Activated B cell treated with CpG ODN at 0.5 μM for 24 hours (primary cell): ENCODE data around the gene PARD6B. TPM values are rescaled to one million over a fixed set of nuclear protein-coding genes. Genes with fewer than 3 reads are reported as not detected.

Experiments used
- ATAC-seq: fragments of 200-7000 bp; cut with Tn5 transposase; one replicate; pipeline ENCODE4 v1.10.0; 2021; ENCODE audit warnings: low read depth, mild to moderate bottlenecking, moderate library complexity
- CTCF ChIA-PET: fragments of 350-600 bp; sonication (Branson Sonifier 250); formaldehyde crosslinking; loops from one replicate; lab custom pipeline; 2021; ENCODE audit warnings: antibody characterized with exemption; lab: Charles Lee
- POLR2A ChIA-PET: fragments of 350-600 bp; sonication (Branson Sonifier 250); formaldehyde crosslinking; loops from one replicate; lab custom pipeline; 2021; ENCODE audit warnings: antibody characterized with exemption; lab: Charles Lee
- DNase-seq: peaks from one replicate; pipeline ENCODE4 v3.0.0; 2022
- H3K27ac Mint-ChIP-seq: one replicate; pipeline ENCODE4 v1.8.0; 2020; ENCODE audit warnings: mixed read lengths
- H3K27me3 Mint-ChIP-seq: one replicate; pipeline ENCODE4 v1.8.0; 2021; ENCODE audit warnings: mixed read lengths
- H3K36me3 Mint-ChIP-seq: one replicate; pipeline ENCODE4 v1.8.0; 2021; ENCODE audit warnings: low read depth, mixed read lengths
- H3K4me1 Mint-ChIP-seq: one replicate; pipeline ENCODE4 v1.8.0; 2021; ENCODE audit warnings: mixed read lengths
- H3K4me3 Mint-ChIP-seq: one replicate; pipeline ENCODE4 v1.8.0; 2020; ENCODE audit warnings: mild to moderate bottlenecking, mixed read lengths
- H3K9me3 Mint-ChIP-seq: one replicate; pipeline ENCODE4 v1.8.0; 2020; ENCODE audit warnings: mixed read lengths
- intact Hi-C: fragments of 100-400 bp; cut with micrococcal nuclease; formaldehyde crosslinking; loops from one replicate; pipeline ENCODE4 v1.15.1; 2024
- total RNA-seq: library from RNA; stranded (reverse); gene quantifications from 2 replicates; pipeline ENCODE4 v1.2.3, GENCODE V29; 2022
- TF ChIP-seq, protein P1 (sequence below): fragments of 200-600 bp; IDR thresholded peaks from one replicate; pipeline ENCODE4 v1.8.0; 2022; ENCODE audit warnings: antibody characterized with exemption, mild to moderate bottlenecking

The PARD6B gene
- total RNA-seq, 1 donor from 2014 or later: 5.7 TPM

DNA sequence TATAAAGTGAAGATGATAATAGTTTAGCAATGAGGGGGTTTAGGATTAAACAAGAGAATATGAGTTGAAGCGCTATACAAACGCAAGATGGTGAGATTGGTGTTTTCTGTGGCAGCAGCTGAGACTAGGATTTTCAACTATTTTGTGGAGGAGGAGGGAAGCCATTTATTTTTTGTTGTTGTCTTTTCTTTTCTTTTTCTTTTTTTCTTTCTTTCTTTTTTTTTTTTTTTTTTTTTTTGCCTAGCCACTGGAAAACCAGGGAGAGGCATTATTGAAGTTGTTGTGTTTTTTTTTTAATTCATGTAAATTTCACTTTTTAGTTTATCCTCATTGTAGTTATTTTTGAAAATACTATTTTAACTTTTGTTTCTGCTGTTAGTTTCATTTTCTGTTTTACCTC is 15.9 kb downstream of the PARD6B start:
- TF ChIP-seq, protein P1, sequence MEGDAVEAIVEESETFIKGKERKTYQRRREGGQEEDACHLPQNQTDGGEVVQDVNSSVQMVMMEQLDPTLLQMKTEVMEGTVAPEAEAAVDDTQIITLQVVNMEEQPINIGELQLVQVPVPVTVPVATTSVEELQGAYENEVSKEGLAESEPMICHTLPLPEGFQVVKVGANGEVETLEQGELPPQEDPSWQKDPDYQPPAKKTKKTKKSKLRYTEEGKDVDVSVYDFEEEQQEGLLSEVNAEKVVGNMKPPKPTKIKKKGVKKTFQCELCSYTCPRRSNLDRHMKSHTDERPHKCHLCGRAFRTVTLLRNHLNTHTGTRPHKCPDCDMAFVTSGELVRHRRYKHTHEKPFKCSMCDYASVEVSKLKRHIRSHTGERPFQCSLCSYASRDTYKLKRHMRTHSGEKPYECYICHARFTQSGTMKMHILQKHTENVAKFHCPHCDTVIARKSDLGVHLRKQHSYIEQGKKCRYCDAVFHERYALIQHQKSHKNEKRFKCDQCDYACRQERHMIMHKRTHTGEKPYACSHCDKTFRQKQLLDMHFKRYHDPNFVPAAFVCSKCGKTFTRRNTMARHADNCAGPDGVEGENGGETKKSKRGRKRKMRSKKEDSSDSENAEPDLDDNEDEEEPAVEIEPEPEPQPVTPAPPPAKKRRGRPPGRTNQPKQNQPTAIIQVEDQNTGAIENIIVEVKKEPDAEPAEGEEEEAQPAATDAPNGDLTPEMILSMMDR: no peak
- ATAC-seq: no peak
- intact Hi-C loops: loop anchor here (5.0 kb wide), 1 partner anchor 285 kb away; no protein-coding TSS in a partner anchor
- no peaks in the 10 kb centered on the region for H3K9me3 Mint-ChIP-seq
- H3K4me1 Mint-ChIP-seq: peaks cover 8% of the 10 kb centered on the region
- no peak for DNase-seq
- H3K36me3 Mint-ChIP-seq: peaks cover 18% of the 10 kb centered on the region
- ChIA-PET POLR2A (no interaction called here), CTCF (interaction anchor here (2.7 kb wide), 1 partner anchor 564 kb away, joined by 8 read pairs; no protein-coding TSS in a partner anchor)
- H3K27ac Mint-ChIP-seq: no peak overlapping the region
- H3K27me3 Mint-ChIP-seq: no peaks in the 10 kb centered on the region
- no peak overlapping the region for H3K4me3 Mint-ChIP-seq

DNA sequence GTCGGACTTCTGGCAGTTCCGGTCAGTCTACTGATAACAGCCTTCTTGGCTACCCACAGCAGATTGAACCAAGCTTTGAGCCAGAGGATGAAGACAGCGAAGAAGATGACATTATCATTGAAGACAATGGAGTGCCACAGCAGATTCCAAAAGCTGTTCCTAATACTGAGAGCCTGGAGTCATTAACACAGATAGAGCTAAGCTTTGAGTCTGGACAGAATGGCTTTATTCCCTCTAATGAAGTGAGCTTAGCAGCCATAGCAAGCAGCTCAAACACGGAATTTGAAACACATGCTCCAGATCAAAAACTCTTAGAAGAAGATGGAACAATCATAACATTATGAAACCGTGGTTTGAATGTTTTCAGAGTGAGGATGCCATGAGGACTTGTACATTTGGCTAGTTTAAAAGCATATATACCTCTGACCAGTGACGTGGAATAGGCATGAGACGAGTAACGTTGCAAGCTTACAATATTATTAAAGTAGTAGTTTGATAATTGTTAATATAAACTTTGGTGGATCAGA is 18.8 kb downstream of the PARD6B start:
- no peak overlapping the region for H3K4me3 Mint-ChIP-seq
- peaks cover 8% of the 10 kb centered on the region for H3K4me1 Mint-ChIP-seq
- H3K9me3 Mint-ChIP-seq: no peaks in the 10 kb centered on the region
- H3K27ac Mint-ChIP-seq: no peak overlapping the region
- intact Hi-C loops: no loop called here
- peaks cover 14% of the 10 kb centered on the region for H3K36me3 Mint-ChIP-seq
- ChIA-PET CTCF (interaction anchor here (1.3 to 1.8 kb wide), 3 partner anchors 16 to 562 kb away, joined by 4 to 21 read pairs (median 5); no protein-coding TSS in a partner anchor), POLR2A (no interaction called here)
- DNase-seq: no peak
- TF ChIP-seq, protein P1: no peak
- no peak for ATAC-seq
- no peaks in the 10 kb centered on the region for H3K27me3 Mint-ChIP-seq

DNA sequence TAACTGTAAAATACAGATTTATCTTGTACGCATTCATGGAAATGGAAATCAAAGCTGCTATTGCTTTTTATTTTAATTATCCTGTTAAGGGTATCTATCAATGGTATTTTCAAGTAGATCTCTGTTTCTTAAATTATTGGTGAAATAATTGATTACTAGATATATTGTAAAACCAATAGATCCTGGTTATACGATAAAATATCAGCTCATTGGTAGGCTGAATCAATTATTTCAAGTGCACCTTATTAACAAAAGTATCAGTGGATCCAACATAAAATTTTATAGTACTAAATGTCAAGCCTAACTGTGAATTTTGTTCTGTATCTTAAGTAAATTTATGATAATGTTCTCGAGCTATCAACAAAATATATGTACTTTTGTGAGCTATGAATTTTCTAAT is 21.8 kb downstream of the PARD6B start:
- H3K9me3 Mint-ChIP-seq: no peaks in the 10 kb centered on the region
- peaks cover 11% of the 10 kb centered on the region for H3K36me3 Mint-ChIP-seq
- no peaks in the 10 kb centered on the region for H3K4me1 Mint-ChIP-seq
- H3K27me3 Mint-ChIP-seq: no peaks in the 10 kb centered on the region
- H3K4me3 Mint-ChIP-seq: no peak overlapping the region
- H3K27ac Mint-ChIP-seq: no peak overlapping the region
- intact Hi-C loops: no loop called here
- ChIA-PET POLR2A (interaction anchor here (0.8 kb wide), 1 partner anchor 189 kb away, joined by 6 read pairs; no protein-coding TSS in a partner anchor), CTCF (interaction anchor here (0.9 to 1.0 kb wide), 2 partner anchors 565 to 567 kb away, joined by 3 read pairs; no protein-coding TSS in a partner anchor)
- TF ChIP-seq, protein P1: no peak
- no peak for ATAC-seq
- DNase-seq: no peak

DNA sequence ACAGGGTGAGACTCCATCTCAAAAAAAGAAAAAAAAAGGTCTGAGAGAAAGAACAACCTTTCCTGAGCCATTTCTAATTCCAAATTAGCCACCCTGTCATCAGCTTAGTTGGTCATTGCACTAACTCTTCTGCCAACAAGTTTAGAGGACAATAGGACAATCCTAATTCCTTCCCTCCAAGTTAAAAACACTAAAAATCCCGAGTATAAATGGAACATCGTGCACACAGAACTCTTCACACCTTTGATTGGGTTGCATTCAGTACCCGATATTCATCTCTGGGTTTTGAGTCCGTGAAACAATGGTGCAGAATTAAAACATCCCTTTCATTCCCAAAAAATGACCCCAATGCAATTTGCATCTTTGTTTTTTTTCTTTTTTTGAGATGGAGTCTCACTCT is 23.0 kb downstream of the PARD6B start:
- ChIA-PET CTCF (interaction anchor here (0.9 kb wide), 1 partner anchor 569 kb away, joined by 3 read pairs; no protein-coding TSS in a partner anchor), POLR2A (no interaction called here)
- TF ChIP-seq, protein P1: no peak
- Mint-ChIP-seq H3K4me3 (no peak overlapping the region), H3K9me3 (no peaks in the 10 kb centered on the region), H3K36me3 (peaks cover 10% of the 10 kb centered on the region), H3K4me1 (no peaks in the 10 kb centered on the region), H3K27ac (no peak overlapping the region), H3K27me3 (no peaks in the 10 kb centered on the region)
- intact Hi-C loops: loop anchor here (2.0 kb wide), 1 partner anchor 30 kb away; no protein-coding TSS in a partner anchor
- DNase-seq (no peak), ATAC-seq (no peak)

DNA sequence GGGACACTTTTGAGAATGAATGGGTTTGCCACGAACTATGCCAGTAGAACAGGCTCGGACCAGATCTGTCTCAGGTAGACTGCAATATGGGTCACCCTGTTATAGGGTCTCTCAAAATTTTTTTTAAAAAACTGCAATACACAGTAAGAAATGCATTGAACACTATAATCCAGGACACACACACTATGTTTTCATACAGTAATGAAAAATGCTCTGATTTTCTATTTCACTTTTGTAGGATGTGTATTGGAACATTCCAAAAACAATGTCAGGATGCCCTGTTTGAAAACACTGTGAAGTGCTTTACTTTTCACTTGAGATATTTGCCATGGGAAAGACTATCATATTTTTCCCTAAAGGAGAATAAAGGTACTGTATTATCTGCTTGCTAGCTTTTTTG is 25.1 kb downstream of the PARD6B start:
- no peaks in the 10 kb centered on the region for H3K36me3 Mint-ChIP-seq
- CTCF ChIA-PET: no interaction called here

More for the DNA sequence above, 25.1 kb downstream of the PARD6B start:
- intact Hi-C loops: no loop called here
- Mint-ChIP-seq H3K9me3 (no peaks in the 10 kb centered on the region), H3K4me3 (no peak overlapping the region), H3K27me3 (peaks cover 3% of the 10 kb centered on the region), H3K27ac (no peak overlapping the region), H3K4me1 (no peaks in the 10 kb centered on the region)
- TF ChIP-seq, protein P1: no peak
- POLR2A ChIA-PET: no interaction called here
- DNase-seq (no peak), ATAC-seq (no peak)
